HG03432 (cell line): Measurements from ENCODE around the gene PLAGL2.
"Not testable (repeated sequence)": the region's sequence is repeated elsewhere in the genome, so short reads cannot be mapped to it uniquely, and the experiment has no call there.

Source experiments
- ATAC-seq: cut with Tn5 transposase; IDR thresholded peaks from one replicate; pipeline ENCODE4 v1.9.1; 2021; ENCODE audit warnings: mild to moderate bottlenecking, moderate library complexity; ENCODE audit not compliant: unreplicated experiment

PLAGL2 gene

DNA sequence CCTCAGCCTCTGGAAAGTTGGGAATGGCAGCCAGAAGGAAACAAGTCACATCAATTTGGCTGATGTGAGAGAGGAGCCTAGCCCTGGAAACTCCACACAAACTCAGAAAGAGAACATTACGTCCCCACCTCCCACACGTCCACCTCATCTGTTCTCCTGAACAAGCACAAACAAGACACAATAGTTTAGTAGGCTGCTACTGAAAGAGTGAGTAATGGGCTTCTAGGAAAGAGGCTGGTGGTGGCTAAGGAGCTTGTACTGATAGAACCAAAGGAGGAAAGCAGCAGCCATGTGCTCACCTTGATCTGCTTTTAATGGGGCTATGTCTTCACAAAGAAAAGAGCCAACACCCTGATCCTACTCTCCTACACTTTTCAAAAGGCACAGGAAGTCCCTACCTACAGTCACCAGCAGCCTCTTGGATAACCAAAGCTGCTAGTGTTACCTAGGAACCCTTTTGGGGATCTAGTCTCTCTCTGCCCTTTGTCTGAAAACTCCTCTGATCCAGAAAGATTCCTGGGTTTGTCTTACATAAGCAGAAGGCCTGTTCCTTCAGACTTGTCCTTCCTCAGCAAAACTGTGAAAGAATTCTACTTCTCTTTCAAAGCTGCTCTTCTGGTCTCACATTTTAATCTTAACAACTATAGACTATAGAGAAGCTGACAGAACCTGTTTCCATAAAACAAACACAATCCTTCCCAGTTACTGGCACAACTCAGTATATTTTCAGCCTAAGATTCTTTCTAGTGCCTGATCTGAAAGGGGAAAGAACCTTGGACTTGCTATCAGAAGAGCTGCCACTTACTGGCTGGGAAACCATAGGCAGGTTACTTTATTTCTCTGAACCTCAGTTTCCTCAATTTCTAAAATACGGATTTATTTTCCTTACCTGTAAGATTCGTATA lies 3.1 kb downstream of the PLAGL2 start:
- no peak for ATAC-seq

DNA sequence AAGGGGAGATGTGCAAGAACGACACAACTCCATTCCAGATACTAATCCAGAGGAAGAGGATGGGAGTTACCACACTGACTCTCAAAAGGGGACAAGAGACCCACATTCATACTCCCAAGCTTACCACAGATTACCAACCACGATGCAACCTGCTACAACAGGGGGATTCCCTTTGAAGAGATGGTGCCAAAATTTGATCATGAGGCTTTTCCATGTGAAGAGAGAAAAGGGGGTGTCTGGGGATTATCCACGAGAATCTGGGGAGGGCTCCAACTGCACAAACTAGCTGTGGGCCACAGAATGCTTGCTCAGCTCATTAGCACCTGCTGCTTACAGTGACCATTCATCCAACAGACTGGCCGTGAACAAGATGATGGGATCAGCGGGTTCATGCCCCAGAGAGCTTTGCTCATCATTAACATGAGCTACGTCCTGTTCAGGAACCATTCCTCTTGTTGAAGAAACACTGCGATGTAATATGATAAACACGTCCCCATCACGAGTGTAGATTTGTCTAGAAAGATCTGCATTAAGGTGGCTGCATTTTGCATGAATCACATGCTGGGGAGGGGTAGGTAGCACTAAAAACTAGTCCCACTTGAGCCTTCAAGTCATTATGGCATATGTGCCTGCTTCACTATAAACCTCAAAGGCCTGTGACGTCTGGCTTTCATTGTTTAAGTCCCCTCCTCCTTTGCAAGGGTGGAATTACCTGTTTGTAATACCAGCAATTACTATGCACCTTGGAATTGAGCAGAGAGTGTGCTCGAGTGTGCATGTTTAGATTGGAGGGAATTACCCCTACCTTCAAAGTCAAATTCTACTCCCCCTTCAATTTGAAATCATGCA lies 4.0 kb downstream of the PLAGL2 start:
- ATAC-seq: no peak

DNA sequence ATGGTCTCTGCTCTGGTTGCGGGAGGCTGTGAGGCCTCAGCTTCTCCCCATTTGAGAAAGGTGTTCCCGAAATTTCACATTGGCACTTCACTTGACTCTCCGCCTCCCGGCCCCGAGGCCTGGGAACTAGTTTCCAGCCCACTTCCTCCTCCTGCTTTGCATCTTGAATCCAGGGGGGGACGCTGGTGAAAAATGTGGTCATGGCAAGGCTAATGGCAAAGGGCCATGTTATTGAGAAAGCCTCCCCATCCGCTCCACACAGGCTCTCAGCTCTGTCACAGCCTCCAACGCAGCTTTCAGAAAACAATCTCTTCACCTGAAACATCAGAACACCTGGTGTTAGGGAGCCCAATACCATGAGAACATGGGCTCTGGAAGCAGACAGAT lies 5.6 kb downstream of the PLAGL2 start:
- no peak for ATAC-seq

DNA sequence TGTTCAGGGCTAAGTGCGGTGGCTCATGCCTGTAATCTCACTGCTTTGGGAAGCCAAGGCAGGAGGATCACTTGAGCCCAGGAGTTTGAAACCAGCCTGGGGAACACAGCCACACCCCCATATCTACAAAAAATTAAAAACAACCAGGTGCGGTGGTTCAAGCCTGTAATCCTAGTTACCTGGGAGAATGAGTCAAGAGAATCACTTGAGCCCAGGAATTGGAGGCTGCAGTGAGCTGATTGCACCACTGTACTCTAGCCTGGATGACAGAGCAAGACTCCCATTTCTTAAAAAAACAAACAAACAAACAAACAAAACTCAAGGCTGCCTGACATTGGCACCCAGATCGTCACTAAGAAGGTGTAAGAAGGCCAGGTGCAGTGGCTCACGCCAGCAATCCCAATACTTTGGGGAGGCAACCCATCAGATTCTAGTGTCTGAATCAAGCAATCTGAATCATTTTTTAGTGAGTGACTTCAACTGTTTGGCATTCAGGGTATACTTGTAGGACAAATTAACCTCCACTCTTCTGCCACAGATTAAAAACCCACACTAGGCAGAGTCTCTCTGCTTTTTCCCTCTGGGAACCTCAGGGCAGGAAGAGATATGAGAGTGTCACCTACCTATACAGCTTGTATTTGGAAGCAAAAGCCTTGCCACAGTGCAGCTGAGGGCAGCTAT lies 6.1 kb downstream of the PLAGL2 start:
- no peak for ATAC-seq

DNA sequence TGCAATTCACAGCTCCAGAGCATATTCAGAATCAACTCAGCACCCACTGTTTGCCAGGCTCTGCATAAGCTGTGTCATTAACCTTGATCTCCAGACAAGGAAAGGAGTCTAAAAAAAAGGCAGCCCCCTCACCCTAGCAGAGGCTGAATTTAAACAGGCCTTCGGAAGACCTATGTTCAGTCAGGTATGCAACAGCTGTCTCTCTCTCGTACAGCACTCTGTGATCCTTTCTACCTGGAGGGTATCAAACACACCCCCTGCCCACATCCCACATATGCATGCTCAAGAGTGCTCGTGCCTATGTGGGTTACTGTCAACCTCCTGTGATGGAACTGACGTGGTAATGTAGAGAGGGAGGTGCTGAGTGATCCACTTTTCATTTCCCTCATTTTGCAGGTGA lies 8.5 kb downstream of the PLAGL2 start:
- no peak for ATAC-seq

DNA sequence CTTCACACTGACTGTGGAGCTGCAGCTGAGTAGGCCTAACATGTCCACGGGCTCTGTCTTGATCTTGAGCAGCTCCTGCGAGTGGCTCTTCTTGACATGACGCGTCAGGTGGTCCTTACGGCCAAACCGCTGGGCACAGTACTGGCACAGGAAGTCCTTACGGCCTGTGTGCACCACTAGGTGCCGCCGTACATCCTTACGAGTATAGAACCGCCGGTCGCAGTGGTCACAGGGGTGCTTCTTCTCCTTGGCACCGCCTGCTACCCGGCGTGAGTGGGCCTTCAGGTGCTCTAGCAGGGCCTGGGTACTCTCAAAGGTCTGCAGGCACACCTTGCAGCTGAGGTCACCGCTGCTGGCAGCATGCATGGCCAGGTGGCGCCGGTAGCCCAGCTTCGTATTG lies 10.4 kb downstream of the PLAGL2 start:
- not testable (repeated sequence) for ATAC-seq

DNA sequence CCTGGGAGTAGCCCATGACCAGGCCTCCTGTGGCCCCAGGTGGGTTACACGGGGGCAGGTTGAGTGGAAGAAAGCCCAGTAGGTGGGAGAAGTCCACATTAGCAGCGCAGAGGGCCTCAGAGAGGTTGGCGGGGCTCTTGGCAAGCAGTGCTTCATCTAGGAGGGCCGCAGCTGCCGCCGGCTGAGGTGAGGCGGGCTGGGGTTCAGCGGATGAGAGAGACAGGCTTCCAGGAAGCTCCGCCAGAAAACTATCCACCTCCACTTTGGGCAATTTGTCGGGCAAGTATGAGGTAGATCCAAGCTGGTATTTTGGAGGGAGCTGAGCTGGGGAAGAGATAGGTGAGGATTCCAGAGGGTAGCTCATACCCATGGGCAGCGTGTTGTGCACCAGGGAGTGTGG lies 10.9 kb downstream of the PLAGL2 start:
- not testable (repeated sequence) for ATAC-seq

DNA sequence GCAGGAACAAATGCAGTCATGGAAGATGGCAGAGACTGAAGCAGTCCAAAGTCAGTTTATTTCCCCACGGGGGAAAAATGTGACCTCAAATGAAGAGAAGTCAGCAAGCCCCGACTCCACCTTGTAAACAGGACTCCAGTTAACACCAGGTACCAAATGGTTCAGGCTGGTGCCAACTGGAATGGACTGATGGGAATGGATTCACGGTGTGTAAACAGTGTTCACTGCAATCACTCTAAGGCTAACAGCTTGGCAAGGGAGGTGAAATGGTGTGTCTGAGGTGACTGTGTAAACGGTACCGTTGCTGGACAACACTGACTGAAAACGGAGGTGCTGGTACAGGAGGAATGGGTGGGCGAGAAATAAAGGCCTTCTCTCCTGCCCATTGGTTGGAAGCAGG lies 12.0 kb downstream of the PLAGL2 start:
- ATAC-seq: no peak

DNA sequence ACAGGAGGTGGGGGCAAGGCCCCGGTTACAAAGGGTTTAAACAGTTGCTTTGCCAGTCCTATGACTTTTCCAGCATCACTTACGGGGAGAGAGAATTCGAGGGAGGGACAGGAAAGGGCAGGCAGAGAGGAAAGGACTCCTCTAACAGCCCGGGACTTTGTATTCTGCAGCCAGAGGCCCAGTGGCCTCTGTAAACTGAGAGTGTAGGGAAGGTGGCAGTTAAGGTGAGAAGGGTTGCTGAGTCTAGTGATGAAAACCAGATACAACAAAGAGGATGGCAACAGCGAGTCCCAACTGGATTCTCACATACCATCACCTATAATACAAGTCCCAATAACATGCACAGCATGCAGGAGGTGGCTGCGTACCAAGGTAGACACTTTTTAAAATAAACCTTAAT lies 13.5 kb downstream of the PLAGL2 start:
- ATAC-seq: no peak

DNA sequence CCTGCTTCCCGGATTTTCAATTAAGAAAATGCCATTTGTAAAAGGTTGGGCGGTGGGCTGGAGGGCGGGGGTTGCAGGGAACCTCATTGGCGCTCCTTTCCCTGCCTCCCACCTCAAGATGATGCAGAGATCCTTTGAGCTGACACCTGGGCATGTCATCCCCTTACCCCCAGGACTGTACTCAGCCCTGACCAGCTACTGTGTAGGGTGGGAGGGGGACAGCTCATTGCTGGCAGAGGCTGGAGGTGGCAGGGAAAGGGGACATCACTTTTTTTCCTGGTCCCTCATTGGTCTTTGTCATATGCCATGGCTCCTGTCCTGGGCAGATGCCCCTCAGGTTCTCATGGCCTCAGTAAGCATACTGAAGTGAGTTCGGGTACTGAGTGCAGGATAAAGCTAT lies 14.2 kb downstream of the PLAGL2 start:
- ATAC-seq: not testable (repeated sequence)

DNA sequence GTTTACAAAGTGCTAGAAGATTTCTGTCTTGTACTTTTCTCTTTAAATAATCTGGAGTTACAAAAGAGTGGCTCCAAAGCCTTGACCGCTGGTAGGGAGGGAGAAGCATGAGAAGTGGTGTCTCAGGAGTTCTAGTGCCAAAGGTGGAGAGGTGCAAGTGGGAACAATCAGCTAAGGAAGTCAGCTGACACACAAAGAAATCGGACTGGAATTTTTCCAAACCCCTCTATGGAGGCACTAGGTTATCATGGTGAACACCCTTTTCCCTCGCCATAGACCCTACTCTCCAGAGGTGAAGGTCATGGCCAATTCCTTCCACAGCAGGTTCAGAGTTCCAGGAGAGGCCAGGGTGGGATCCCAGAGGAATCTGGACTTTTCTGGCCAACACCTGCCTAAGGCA lies 14.8 kb downstream of the PLAGL2 start:
- ATAC-seq: no peak

DNA sequence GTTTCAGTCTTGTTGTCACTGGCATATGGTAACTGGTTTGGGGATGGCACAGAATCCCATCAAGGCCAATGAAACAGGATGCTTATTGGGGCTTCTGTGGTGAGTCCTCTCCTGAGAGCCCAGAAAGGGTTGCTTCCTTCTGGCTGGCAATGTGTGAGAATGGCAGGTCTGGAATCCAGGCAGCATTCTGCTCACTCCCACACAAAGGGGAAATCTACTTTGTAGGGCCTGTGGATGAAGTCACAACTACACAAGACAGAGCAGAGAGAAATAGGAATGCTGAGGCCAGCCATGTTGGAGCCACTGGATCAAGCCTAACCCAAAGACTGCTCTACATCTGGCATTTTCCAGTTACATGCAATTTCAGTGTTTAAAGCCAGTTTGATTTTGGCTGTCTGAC lies 15.7 kb downstream of the PLAGL2 start:
- ATAC-seq: no peak

DNA sequence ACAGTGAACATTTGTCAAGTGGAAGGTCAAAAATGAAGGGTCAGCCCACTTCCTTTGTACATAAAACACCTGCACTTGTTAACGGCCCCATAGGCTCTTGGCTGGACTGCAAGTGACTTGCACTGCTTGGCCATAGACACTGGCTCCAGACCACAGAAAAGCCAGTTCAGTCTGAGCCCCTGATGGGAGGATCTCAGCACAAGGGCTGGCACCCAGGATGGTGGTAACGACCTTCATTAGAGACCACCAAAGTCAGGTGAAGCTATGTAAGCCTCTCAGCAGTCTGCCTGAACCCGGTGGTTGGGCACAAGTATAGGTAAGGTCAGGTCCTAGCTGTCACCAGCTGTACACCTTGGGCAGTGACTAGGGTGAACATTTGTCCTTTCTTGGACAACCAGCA lies 16.1 kb downstream of the PLAGL2 start:
- ATAC-seq: no peak

DNA sequence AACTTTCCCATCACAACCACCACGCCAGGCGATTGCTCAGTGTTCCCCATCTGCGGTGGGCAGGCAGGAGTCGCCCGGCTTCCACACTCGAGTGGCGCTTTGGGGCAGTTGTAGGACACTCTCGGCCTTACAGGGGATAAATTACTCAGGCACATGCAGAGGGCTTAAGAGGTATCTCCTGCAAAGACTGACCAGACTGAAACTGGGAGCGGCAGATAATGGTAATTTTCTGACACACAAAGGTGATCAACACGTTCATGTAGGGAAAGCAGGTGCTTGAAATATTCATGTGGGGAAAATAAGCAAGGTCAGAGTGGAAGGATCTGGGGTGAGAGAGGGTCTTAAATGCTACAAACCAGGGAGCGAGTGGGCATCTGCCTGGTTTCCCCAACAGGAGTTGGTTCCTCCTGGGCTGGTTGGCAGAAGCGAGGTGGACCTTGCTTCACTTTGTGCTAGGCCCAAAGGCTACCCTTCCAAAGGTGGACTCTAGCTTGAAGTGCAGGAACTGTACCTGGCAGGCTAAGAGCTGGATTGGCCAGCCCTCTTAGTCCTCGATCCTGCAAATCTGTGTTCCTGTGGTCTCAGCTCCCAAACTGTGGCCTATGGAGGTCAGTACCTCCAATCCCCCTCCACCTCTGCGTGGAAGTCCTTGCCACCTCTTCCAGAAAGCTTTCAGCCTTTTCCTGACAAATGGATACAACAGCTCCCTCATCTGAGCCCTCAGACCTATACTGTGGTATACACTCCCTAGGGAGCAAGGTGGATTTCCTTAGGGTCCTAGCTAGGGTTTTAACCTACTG lies 16.7 kb downstream of the PLAGL2 start:
- ATAC-seq: no peak

DNA sequence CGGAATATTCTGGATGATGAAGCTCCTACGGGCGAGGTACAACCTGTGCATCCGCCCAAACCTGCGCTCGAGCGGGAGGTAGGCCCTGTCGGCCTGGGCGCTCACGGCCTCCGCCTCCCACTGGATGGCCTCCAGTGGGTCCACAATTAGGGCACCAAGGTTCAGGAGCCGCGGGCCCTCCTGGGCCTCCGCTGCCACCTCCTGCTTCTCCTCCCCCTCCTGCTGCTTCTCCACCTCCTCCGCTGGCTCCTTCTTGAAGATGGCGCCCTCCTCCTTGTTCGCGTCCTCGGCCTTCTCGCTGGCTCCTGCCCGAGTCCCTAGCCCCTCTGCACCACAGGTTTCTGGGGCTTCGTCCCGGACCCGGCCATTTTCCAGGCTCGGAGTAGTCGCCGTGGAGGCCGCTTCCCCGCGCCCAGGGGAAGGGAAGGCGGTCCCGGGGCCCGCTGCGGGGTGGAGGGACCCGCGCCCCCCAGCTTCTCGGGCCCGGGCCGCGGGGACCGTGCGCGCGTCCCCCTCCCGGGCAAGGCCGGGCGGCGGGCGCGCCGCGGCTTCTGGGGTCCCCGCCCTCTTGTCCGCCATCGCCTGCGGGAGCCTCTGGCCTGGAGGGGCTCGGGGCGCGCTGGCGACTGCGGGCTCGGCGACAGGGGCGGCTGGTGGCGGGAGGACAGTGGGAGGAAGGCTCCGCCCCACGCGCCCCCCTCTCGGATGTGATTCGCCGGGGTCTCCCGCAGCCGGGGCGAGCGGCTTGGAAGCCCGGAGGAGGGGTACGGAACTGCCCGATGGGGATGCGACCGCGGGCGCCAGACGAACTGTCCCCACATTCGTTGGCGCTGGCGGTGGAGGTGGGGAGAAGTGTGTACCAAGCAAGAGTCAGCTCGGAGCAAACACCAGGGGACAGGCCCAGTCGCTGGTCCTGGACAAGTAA lies 17.6 kb downstream of the PLAGL2 start:
- ATAC-seq: no peak

DNA sequence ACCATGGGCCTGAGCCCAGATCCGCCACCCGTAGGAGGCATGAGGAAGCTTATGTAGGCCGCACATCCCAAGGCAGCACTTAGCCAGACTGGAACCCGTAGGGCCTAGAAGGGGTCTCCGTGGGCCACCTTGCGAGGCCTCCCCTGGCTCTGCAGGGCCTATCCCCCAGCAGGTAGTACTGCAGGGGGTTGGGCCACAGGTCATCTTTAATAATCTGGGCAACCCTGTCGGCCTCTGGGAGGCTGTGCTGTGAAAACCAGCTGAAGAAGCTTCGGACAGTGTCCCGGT lies 18.5 kb downstream of the PLAGL2 start:
- no peak for ATAC-seq

DNA sequence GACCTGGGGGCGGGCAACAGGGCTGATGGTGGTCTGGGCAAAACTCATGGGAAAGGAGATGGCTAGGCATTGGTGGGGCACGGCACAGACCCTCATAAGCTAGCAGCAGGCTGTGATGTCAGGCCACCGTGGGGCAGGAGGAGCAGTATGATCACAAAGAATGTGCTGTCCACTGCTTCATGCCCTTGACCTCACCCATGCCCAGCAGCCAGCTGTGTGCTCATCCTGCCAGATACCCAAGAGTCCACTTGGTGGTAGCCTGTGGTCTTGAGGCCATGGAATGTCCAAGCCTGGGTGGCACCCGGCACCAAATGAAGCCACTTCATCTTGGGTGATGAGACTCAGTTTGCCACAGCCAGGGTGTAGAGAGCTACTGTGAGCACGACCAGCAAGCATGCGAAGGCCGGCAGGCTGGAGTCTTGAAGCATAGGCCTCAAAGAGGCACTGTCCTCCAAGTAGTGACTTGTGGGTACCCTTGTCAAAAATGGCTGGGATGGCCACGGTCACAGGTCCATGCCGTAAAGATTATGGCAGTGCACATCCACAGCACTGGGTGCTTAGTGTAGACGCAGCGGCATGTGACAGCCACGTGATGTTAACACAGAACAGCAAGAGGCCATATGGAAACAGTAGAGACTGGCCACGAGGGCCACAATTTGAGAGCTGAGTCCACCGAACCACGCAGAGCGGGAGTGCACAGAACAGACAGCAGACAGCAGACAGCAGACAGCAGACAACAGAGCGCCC lies 19.0 kb downstream of the PLAGL2 start:
- ATAC-seq: no peak

DNA sequence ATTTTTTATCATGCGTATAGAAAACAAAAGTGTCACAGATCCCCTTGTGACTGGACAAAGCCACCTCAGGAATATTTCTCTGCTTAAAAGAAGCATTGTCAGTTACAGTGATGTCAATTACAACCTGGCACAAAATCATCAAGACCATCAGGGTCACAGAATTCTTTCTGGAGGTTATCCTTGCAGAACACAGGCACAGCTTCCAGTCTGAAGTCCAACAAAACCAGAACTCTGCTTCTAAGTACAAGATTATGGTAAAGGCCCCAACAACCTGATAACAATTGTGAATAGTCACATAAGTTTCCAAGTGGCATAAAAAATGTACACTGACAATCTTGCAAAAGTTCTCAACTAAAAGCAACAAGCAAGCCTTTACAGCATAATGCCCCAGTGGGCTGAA lies 21.0 kb downstream of the PLAGL2 start:
- no peak for ATAC-seq

DNA sequence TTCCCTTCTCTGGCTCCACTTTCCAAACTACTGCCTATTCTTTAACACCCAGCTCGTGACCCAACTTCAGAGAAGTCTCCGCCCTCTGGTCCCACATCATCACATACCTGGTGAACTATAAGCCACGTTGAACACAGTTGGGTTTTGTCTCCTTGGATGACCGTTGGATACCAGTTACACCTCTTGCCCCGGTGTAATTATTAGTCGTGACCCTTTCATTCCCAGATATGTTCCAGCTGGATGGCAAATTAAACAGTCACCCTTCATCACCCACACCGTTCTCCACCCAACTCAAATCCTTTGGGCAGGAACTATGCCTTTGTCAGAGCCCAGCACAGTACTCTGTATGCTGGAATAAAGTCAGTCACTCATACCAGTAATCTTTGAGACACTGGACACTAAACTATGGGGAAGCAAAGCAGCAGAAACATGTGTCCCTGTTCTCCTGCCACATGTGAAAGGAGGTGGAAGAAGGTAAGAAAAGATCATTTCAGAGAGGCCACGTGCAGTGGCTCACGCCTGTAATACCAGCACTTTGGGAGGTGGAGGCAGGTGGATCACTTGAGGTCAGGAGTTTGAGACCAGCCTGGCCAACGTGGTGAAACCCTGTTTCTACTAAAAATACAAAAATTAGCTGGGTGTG lies 22.5 kb downstream of the PLAGL2 start:
- ATAC-seq: no peak
